PC-9 (cell line): ENCODE data around the gene TBC1D25. TPM values are rescaled to one million over a fixed set of nuclear protein-coding genes. Genes with fewer than 3 reads are reported as not detected.

Experiments used
- BruUV-seq: library from RNA; stranded (reverse); fragments of 400-500 nt; replicated peaks from 2 replicates; lab custom pipeline; 2021; lab: Mats Ljungman, UMichigan
- CTCF ChIA-PET: fragments of 300-600 bp; sonication (Branson Sonifier 250); formaldehyde crosslinking; loops from one replicate; lab custom pipeline; 2022; ENCODE audit warnings: antibody characterized with exemption; lab: Charles Lee
- POLR2A ChIA-PET: fragments of 300-600 bp; sonication (Branson Sonifier 250); formaldehyde crosslinking; loops from one replicate; lab custom pipeline; 2022; ENCODE audit warnings: antibody characterized with exemption; ENCODE audit not compliant: unreplicated experiment; lab: Charles Lee
- DNase-seq, 2 experiments: peaks; one replicate each; pipeline versions ENCODE4 v3.0.0 to v3.0.0-alpha.2; 2015 to 2022; ENCODE audit warnings: mixed read lengths in 1 of 2
- H2AFZ ChIP-seq: fragments of 200-600 bp; sonication (generic); 2 replicates; pipeline ENCODE4 v1.8.1; 2017; ENCODE audit warnings: antibody characterized with exemption
- H3F3A ChIP-seq: fragments of 200-600 bp; sonication (generic); 2 replicates; pipeline ENCODE4 v1.8.1; 2017; ENCODE audit warnings: antibody characterized with exemption, mild to moderate bottlenecking, low read depth; ENCODE audit not compliant: insufficient read depth
- H3K27ac ChIP-seq: fragments of 200-600 bp; sonication (generic); 2 replicates; pipeline ENCODE4 v1.6.1; 2016; ENCODE audit warnings: mixed run types
- H3K27me3 ChIP-seq: fragments of 200-600 bp; sonication (generic); 2 replicates; pipeline ENCODE4 v1.6.1; 2016; ENCODE audit warnings: low read depth, mixed run types; ENCODE audit not compliant: insufficient read depth
- H3K36me3 ChIP-seq: fragments of 200-600 bp; sonication (generic); 2 replicates; pipeline ENCODE4 v1.6.1; 2016; ENCODE audit warnings: low read depth, mixed run types
- H3K4me1 ChIP-seq: fragments of 200-600 bp; sonication (generic); replicated peaks from 2 replicates; pipeline ENCODE4 v1.6.1; 2016; ENCODE audit warnings: mixed run types; ENCODE audit not compliant: insufficient read depth
- H3K4me2 ChIP-seq: fragments of 200-600 bp; sonication (generic); 2 replicates; pipeline ENCODE4 v1.6.1; 2017; ENCODE audit warnings: mixed run types
- H3K4me3 ChIP-seq: fragments of 200-600 bp; sonication (generic); 2 replicates; pipeline ENCODE4 v1.6.1; 2016; ENCODE audit warnings: mixed run types
- H3K79me2 ChIP-seq: fragments of 200-600 bp; sonication (generic); 2 replicates; pipeline ENCODE4 v1.6.1; 2017; ENCODE audit warnings: low read depth, mixed run types
- H3K9me2 ChIP-seq: fragments of 200-600 bp; sonication (generic); 2 replicates; pipeline ENCODE4 v1.8.1; 2017; ENCODE audit warnings: mild to moderate bottlenecking; ENCODE audit not compliant: insufficient read depth
- H3K9me3 ChIP-seq: fragments of 200-600 bp; sonication (generic); 2 replicates; pipeline ENCODE4 v1.8.1; 2016; ENCODE audit warnings: low read depth; ENCODE audit not compliant: insufficient read depth
- H4K20me1 ChIP-seq: fragments of 200-600 bp; sonication (generic); 2 replicates; pipeline ENCODE4 v1.8.1; 2017; ENCODE audit not compliant: insufficient read depth
- EZH2 ChIP-seq: fragments of 200-600 bp; sonication (generic); IDR thresholded peaks from 2 replicates; pipeline ENCODE4 v1.8.0; 2017; ENCODE audit warnings: antibody characterized with exemption, low read depth
- intact Hi-C: fragments of 100-400 bp; cut with micrococcal nuclease; formaldehyde crosslinking; loops from one replicate; pipeline ENCODE4 v1.10.0; 2022; ENCODE audit not compliant: unreplicated experiment
- total RNA-seq: library from RNA; stranded (reverse); gene quantifications from 2 replicates; pipeline ENCODE4 v1.2.3, GENCODE V29; 2021
- TF ChIP-seq, protein P1 (sequence below): fragments of 200-600 bp; sonication (generic); conservative IDR thresholded peaks from 2 replicates; pipeline ENCODE4 v1.6.1; 2017; ENCODE audit warnings: mixed run types, antibody characterized with exemption, mild to moderate bottlenecking, moderate library complexity

Gene TBC1D25
- total RNA-seq, 1 experiment from 2014 or later: 7.4 TPM

DNA sequence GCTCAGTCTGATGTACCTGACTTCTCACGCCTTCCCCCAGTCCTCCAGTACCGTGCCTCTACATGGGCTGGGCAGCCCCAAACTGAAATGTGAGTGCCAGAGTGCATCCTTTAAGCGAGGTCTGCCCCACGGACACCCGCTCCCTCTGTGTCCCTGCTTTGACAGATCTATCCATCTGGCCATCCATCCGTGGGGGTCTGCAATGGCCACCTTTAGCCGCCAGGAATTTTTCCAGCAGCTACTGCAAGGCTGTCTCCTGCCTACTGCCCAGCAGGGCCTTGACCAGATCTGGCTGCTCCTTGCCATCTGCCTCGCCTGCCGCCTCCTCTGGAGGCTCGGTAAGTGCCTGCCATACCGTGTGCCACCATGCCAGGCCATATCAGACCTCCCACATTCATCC lies 29.9 kb upstream of the TBC1D25 start:
- Histone ChIP-seq H3K4me3 (peak overlapping the region; percentile 56), H4K20me1 (no peaks in the 10 kb centered on the region), H3K4me2 (peak overlapping the region; percentile 64), H2AFZ (no peak overlapping the region), H3K4me1 (no peaks in the 10 kb centered on the region), H3K79me2 (no peaks in the 10 kb centered on the region), H3F3A (no peaks in the 10 kb centered on the region), H3K27me3 (no peaks in the 10 kb centered on the region), H3K27ac (no peak overlapping the region), H3K9me2 (no peaks in the 10 kb centered on the region), H3K36me3 (no peaks in the 10 kb centered on the region), H3K9me3 (no peaks in the 10 kb centered on the region)
- POLR2A ChIA-PET: no interaction called here
- no peak for TF ChIP-seq EZH2
- TF ChIP-seq, protein P1, sequence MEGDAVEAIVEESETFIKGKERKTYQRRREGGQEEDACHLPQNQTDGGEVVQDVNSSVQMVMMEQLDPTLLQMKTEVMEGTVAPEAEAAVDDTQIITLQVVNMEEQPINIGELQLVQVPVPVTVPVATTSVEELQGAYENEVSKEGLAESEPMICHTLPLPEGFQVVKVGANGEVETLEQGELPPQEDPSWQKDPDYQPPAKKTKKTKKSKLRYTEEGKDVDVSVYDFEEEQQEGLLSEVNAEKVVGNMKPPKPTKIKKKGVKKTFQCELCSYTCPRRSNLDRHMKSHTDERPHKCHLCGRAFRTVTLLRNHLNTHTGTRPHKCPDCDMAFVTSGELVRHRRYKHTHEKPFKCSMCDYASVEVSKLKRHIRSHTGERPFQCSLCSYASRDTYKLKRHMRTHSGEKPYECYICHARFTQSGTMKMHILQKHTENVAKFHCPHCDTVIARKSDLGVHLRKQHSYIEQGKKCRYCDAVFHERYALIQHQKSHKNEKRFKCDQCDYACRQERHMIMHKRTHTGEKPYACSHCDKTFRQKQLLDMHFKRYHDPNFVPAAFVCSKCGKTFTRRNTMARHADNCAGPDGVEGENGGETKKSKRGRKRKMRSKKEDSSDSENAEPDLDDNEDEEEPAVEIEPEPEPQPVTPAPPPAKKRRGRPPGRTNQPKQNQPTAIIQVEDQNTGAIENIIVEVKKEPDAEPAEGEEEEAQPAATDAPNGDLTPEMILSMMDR: no peak
- no peak for DNase-seq
- intact Hi-C loops: loop anchor here (1.0 to 2.0 kb wide), 2 partner anchors 22 to 427 kb away; no protein-coding TSS in a partner anchor
- BruUV-seq: no TSS peak
- CTCF ChIA-PET: no interaction called here

DNA sequence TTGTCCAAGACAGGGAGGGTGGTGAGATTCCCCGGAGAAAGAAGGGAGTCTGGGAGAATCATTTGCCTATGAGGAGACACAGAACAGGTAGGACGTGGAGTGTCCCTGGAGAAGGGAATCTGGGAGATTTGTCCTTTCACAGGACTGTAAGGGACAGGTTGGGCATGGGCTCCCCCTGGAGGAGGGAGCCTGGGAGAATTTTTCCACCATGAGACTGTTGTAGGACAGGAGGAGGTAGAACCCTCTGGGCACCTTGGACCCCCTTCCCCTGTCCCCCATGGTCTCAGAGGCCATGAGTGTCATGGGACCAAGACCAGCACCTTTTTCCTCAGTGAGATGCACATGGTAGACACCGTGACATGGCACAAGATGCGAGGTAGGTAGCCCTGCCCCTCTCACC lies 28.0 kb upstream of the TBC1D25 start:
- no peaks in the 10 kb centered on the region for H3F3A ChIP-seq
- no peaks in the 10 kb centered on the region for H3K79me2 ChIP-seq
- H2AFZ ChIP-seq: no peak overlapping the region
- TF ChIP-seq, protein P1: peak; percentile 36; the same call in 1 of the 2 replicates
- no peak for TF ChIP-seq EZH2
- POLR2A ChIA-PET: no interaction called here
- H3K27me3 ChIP-seq: no peaks in the 10 kb centered on the region
- no peak overlapping the region for H3K4me2 ChIP-seq
- no peak overlapping the region for H3K4me3 ChIP-seq
- BruUV-seq: no TSS peak
- CTCF ChIA-PET: no interaction called here
- H3K36me3 ChIP-seq: no peaks in the 10 kb centered on the region
- no peak overlapping the region for H3K27ac ChIP-seq
- intact Hi-C loops: loop anchor here (2.0 kb wide), 1 partner anchor 429 kb away; no protein-coding TSS in a partner anchor
- H3K4me1 ChIP-seq: no peaks in the 10 kb centered on the region
- H4K20me1 ChIP-seq: no peaks in the 10 kb centered on the region
- DNase-seq: no peak
- no peaks in the 10 kb centered on the region for H3K9me2 ChIP-seq
- H3K9me3 ChIP-seq: no peaks in the 10 kb centered on the region

DNA sequence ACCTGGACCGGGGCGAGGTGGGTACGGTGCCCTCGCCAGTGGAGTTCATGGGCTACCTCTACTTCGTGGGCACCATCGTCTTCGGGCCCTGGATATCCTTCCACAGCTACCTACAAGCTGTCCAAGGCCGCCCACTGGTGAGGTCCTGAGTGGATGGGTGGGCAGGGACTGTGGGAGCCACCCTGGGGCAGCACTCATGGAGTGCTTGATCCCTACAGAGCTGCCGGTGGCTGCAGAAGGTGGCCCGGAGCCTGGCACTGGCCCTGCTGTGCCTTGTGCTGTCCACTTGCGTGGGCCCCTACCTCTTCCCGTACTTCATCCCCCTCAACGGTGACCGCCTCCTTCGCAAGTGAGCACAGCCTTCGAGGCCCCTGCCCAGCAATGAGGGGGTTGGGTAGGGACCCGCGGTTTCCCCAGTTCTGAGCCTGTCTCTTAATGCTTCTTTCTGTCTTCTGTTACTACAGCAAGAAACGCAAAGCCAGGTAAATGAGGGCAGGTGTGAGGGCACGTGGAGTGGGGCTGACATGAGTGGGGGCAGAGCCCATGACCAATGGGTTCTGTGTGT lies 27.1 kb upstream of the TBC1D25 start:
- intact Hi-C loops: no loop called here
- H2AFZ ChIP-seq: no peak overlapping the region
- no TSS peak for BruUV-seq
- POLR2A ChIA-PET: no interaction called here
- H3K4me2 ChIP-seq: no peak overlapping the region
- H3K36me3 ChIP-seq: no peaks in the 10 kb centered on the region
- CTCF ChIA-PET: no interaction called here
- DNase-seq: no peak
- no peaks in the 10 kb centered on the region for H3K4me1 ChIP-seq
- no peaks in the 10 kb centered on the region for H3K9me2 ChIP-seq
- no peak overlapping the region for H3K4me3 ChIP-seq
- H3K79me2 ChIP-seq: no peaks in the 10 kb centered on the region
- no peaks in the 10 kb centered on the region for H3K27me3 ChIP-seq
- no peaks in the 10 kb centered on the region for H4K20me1 ChIP-seq
- no peaks in the 10 kb centered on the region for H3K9me3 ChIP-seq
- no peaks in the 10 kb centered on the region for H3F3A ChIP-seq
- no peak for TF ChIP-seq EZH2
- TF ChIP-seq, protein P1: no peak
- no peak overlapping the region for H3K27ac ChIP-seq
